ENCODE measurements around the gene NSUN2. TPM values are rescaled to one million over a fixed set of nuclear protein-coding genes. Genes with fewer than 3 reads are reported as not detected.

Gene NSUN2
- total RNA-seq, 4 donors from 2014 or later: 25.7 to 42.8 (median 39.1) TPM

DNA sequence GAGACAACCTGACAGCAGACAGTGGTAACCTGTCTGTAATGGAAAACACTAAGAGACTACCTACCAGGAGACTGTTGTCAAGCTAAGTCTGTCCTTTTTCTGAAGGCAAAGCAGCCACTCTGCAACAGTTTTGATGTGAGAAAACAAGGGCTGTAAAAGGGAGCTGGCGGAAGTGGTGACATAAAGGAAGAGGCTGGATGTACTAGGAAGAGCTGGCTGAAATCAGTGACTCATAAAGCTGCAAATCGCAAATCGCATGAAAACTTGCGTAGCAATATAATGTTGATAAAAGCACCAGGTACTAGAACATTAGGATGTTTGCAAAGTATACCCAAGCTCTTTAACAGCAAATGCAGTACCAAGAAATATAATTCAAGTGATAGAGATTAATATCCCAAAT lies 1.4 kb downstream of the NSUN2 start:
- no peak for TF ChIP-seq CTCF (IDR thresholded peaks at IDR 0.05)
- no peak for TF ChIP-seq EP300 (IDR thresholded peaks at IDR 0.05)
- no peak for TF ChIP-seq POLR2AphosphoS5 (IDR thresholded peaks at IDR 0.05)
- TF ChIP-seq POLR2A (IDR thresholded peaks at IDR 0.05; ENCODE audit: low read depth): no peak
- Histone ChIP-seq H3K27me3 (no peaks in the 10 kb centered on the region), H3K27ac (replicated peaks in 1 of 4) (no peak overlapping the region), H3K36me3 (peaks cover 0 to 50% (median 39%) of the 10 kb centered on the region in 4 donors), H3K4me1 (peaks cover 27 to 55% (median 39%) of the 10 kb centered on the region in 4 donors), H3K9me3 (no peaks in the 10 kb centered on the region), H3K4me3 (peak overlapping the region in 1 of 4 donors; percentile 97)
- 95% methylated on average over 4 of the region's 4 CpGs for WGBS
- DNase-seq (ENCODE audit: extremely low spot score): no peak
- intact Hi-C loops (cut with DNase I): loop anchor here (5.0 to 10.0 kb wide), 2 partner anchors 254 to 763 kb away; partner anchors contain the start of genes ADCY2 and MED10

- intact Hi-C loops (cut with DNase I): no loop called here
- H3K9me3 ChIP-seq: peaks cover 0 to 5% (median 0%) of the 10 kb centered on the region in 4 donors
- no peak overlapping the region for H3K4me3 ChIP-seq
- WGBS: 89% methylated on average over 10 of the region's 10 CpGs
- DNase-seq (ENCODE audit: extremely low spot score): no peak
- no peaks in the 10 kb centered on the region for H3K27me3 ChIP-seq
- no peak overlapping the region for H3K27ac ChIP-seq (replicated peaks in 1 of 4)
- H3K4me1 ChIP-seq: peaks cover 6 to 14% (median 7%) of the 10 kb centered on the region in 4 donors
- peaks cover 25 to 99% (median 82%) of the 10 kb centered on the region in 4 donors for H3K36me3 ChIP-seq
- TF ChIP-seq CTCF (IDR thresholded peaks at IDR 0.05) (no peak), POLR2A (IDR thresholded peaks at IDR 0.05; ENCODE audit: low read depth) (no peak), EP300 (IDR thresholded peaks at IDR 0.05) (no peak), POLR2AphosphoS5 (IDR thresholded peaks at IDR 0.05) (no peak)
Observed at GRCh38 chr5:6626508-6626907, 6.3 kb downstream of the NSUN2 start.

DNA sequence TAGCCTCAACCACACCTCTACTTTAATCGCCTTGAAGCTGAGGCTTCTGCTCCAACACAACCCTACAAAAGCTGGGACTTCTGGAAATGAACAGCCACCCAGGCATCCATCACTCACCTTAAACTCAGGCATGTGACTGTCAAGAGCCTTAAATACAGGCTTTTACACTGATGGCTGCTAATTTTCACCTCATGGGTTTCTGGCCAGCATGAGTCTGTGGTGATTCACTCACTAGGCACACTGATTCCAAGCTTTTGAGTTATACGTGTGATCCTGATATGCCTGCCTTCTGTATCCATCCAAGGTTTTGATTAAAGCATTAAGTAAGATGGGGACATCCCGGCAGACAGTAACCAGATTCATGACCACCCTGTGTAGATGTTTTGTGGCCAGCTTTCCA lies 8.9 kb downstream of the NSUN2 start:
- WGBS: 88% methylated on average over 3 of the region's 3 CpGs
- no peak for DNase-seq (ENCODE audit: extremely low spot score)
- TF ChIP-seq EP300 (IDR thresholded peaks at IDR 0.05): no peak
- TF ChIP-seq POLR2AphosphoS5 (IDR thresholded peaks at IDR 0.05): no peak
- TF ChIP-seq CTCF (IDR thresholded peaks at IDR 0.05): no peak
- TF ChIP-seq POLR2A (IDR thresholded peaks at IDR 0.05; ENCODE audit: low read depth): no peak
- peaks cover 43 to 99% (median 83%) of the 10 kb centered on the region in 4 donors for H3K36me3 ChIP-seq
- no peaks in the 10 kb centered on the region for H3K27me3 ChIP-seq
- H3K4me3 ChIP-seq: no peak overlapping the region
- intact Hi-C loops (cut with DNase I): no loop called here
- no peaks in the 10 kb centered on the region for H3K4me1 ChIP-seq
- peaks cover 0 to 5% (median 0%) of the 10 kb centered on the region in 4 donors for H3K9me3 ChIP-seq
- no peak overlapping the region for H3K27ac ChIP-seq (replicated peaks in 1 of 4)

GRCh38 chr5:6623228-6623627 lies 9.6 kb downstream of the NSUN2 start:
- Histone ChIP-seq H3K9me3 (peaks cover 0 to 5% (median 0%) of the 10 kb centered on the region in 4 donors), H3K36me3 (peaks cover 48 to 99% (median 82%) of the 10 kb centered on the region in 4 donors), H3K4me3 (no peak overlapping the region), H3K27ac (replicated peaks in 1 of 4) (no peak overlapping the region), H3K4me1 (no peaks in the 10 kb centered on the region), H3K27me3 (no peaks in the 10 kb centered on the region)
- WGBS: 91% methylated on average over 4 of the region's 4 CpGs
- intact Hi-C loops (cut with DNase I): no loop called here
- no peak for TF ChIP-seq CTCF (IDR thresholded peaks at IDR 0.05)
- no peak for TF ChIP-seq EP300 (IDR thresholded peaks at IDR 0.05)
- no peak for TF ChIP-seq POLR2A (IDR thresholded peaks at IDR 0.05; ENCODE audit: low read depth)
- TF ChIP-seq POLR2AphosphoS5 (IDR thresholded peaks at IDR 0.05): no peak
- no peak for DNase-seq (ENCODE audit: extremely low spot score)

GRCh38 chr5:6616632-6617031 lies 16.2 kb downstream of the NSUN2 start:
- Histone ChIP-seq H3K9me3 (no peaks in the 10 kb centered on the region), H3K27ac (replicated peaks in 1 of 4) (no peak overlapping the region), H3K27me3 (no peaks in the 10 kb centered on the region), H3K4me1 (no peaks in the 10 kb centered on the region), H3K4me3 (no peak overlapping the region), H3K36me3 (peaks cover 65 to 100% (median 95%) of the 10 kb centered on the region in 4 donors)
- WGBS: 91% methylated on average over 6 of the region's 6 CpGs
- TF ChIP-seq POLR2AphosphoS5 (IDR thresholded peaks at IDR 0.05): no peak
- TF ChIP-seq EP300 (IDR thresholded peaks at IDR 0.05): no peak
- no peak for TF ChIP-seq CTCF (IDR thresholded peaks at IDR 0.05)
- TF ChIP-seq POLR2A (IDR thresholded peaks at IDR 0.05; ENCODE audit: low read depth): no peak
- intact Hi-C loops (cut with DNase I): no loop called here
- DNase-seq (ENCODE audit: extremely low spot score): no peak

All from esophagus muscularis mucosa (tissue), 4 donors.